Heart left ventricle (tissue), 13 donors: ENCODE measurements around the gene PCK1.

ENCODE experiments used
- POLR2A ChIP-seq, 2 donors: fragments of 450-650 bp; IDR thresholded peaks; one replicate each; pipeline ENCODE4 v1.6.1; 2017; ENCODE audit warnings: antibody characterized with exemption in 2 of 2, mild to moderate bottlenecking in 2 of 2, moderate library complexity in 2 of 2
- TF ChIP-seq, protein P1 (sequence below), 12 donors: fragments of 200-600 bp; sonication (generic) in 4 of 12; IDR thresholded peaks; one replicate each; pipeline versions ENCODE4 v1.5.0 to v1.8.0; 2018 to 2022; ENCODE audit warnings: antibody characterized with exemption in 12 of 12, mild to moderate bottlenecking in 5 of 12
- donor health status: ischemic (EF 13 %, LVEDD 7.1; RV severe dilation, severe dysfunction).
- donor health status: DM: no; HTN: yes; CAD: no.
- donor health status: DM: no; HTN: no; CAD: no.
- donor health status: ischemic (EF 25% LVEDD 6.9; RV normal size, moderate dysfunction).
- donor health status: ischemic (EF 25% LVEDD 5.7; RV mildly dilated, moderate dysfunction).
- donor health status: ischemic (EF 35%, LVEDD 5.7; RV mildly dilated, moderate dysfunction).
- donor health status: nonischemic (EF 11% LVEDD 7.7; RV severe dilation, severe dysfunction).
- donor health status: DM: yes; HTN: yes; CAD: no.
- donor health status: PGD.
- donor health status: ischemic (EF 29% LVEDD 5.4; RV normal size, mild dysfunction).
- donor health status: nonischemic (EF 23%, LVEDD 6.1; RV moderate dilation, normal function).

DNA sequence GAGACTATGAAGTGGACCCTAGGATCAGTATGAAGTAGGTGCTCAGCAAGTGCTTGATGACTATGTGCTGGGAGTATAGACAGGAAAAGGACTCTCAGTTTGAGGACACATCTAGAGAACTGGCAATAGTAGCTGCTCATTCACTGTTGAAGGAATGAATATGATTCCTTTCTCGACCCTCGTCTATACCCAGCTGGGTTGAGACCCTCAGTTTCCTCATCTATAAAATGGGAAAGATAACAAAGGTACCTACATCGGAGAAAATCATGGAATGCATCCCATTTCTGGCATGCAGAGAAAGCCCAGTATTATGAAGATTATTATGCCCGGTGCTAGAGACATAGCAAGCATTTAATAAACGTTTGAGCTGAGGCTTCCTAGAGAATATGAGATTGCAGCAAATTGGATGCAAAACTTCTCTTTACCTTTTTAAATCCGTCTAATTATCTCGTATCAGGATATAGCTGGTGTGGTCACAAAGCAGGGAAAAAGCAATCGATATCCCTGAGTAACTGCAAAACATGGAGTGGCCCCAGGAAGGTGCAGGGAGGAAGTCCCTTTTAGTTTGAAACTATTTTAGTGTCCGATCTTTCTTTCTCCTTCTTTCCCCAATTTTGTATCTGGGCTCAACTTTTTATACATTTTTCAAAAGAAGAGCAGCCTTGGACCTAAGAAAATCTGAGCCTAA, 2.8 kb upstream of the PCK1 start:
- TF ChIP-seq, protein P1, sequence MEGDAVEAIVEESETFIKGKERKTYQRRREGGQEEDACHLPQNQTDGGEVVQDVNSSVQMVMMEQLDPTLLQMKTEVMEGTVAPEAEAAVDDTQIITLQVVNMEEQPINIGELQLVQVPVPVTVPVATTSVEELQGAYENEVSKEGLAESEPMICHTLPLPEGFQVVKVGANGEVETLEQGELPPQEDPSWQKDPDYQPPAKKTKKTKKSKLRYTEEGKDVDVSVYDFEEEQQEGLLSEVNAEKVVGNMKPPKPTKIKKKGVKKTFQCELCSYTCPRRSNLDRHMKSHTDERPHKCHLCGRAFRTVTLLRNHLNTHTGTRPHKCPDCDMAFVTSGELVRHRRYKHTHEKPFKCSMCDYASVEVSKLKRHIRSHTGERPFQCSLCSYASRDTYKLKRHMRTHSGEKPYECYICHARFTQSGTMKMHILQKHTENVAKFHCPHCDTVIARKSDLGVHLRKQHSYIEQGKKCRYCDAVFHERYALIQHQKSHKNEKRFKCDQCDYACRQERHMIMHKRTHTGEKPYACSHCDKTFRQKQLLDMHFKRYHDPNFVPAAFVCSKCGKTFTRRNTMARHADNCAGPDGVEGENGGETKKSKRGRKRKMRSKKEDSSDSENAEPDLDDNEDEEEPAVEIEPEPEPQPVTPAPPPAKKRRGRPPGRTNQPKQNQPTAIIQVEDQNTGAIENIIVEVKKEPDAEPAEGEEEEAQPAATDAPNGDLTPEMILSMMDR (IDR thresholded peaks at IDR 0.05) = no peak
- TF ChIP-seq POLR2A (IDR thresholded peaks at IDR 0.05) = no peak
